ENCODE measurements around the gene TMEM131L.
"Not testable (repeated sequence)": the region's sequence is repeated elsewhere in the genome, so short reads cannot be mapped to it uniquely, and the experiment has no call there.

Gene TMEM131L

DNA sequence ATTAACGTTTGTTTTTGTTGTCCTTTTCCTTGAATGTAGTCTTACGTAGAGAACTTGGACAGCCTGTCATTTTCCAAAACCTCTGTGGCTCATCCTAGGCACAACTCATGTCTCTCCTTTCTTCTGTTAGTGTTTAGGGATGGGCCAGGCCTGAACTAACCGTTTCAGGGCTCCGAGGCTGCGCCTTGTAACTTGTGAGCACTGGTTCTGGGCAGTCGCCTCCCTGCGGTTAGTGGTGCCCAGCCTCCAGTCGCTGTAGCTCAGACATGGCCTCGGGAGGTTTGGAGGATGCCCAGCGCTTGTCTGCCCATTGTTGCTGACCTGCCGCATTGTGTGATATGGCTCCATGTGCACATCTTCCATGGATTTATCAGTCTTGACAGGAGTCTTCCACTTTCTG lies 32.8 kb downstream of the TMEM131L start:
- no peak for DNase-seq (ENCODE audit: low spot score)

DNA sequence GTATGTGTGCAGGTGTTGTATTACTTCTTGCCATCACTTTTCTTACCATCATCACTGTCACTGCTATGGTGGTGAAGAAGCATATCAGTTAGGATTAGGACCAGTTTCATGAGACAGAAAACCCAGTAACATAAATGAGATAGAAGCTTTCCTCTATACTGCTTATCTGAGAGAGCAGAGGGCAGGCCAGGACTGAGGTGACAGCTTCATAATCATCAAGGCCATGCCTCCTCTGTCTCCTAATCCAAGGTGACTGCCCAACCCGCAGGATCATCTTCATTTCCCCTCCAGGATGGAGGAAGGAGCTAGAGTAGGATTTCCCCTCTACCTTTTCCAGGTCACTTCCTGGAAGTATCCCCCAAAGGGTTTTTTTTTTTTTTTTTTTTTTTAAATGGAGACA lies 35.4 kb downstream of the TMEM131L start:
- DNase-seq (ENCODE audit: low spot score): no peak

DNA sequence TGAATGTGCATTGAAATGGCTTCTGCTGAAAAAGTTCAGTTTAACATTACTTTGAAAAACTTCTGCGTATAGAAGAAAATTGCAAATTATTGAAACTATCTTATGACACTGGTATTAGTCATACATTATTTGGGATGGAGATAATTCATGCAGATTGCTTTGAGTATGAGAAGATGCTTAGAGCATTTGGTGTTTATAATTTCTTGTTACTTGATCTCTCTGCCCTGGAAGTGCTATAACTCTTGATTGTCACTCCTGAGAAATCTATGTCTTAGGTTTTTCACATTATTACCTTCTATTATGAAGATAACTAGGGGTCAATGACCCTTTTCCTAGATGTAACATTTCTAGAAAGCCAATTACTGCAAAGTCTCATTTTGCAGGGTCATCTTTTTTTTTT lies 36.4 kb downstream of the TMEM131L start:
- no peak for DNase-seq (ENCODE audit: low spot score)

DNA sequence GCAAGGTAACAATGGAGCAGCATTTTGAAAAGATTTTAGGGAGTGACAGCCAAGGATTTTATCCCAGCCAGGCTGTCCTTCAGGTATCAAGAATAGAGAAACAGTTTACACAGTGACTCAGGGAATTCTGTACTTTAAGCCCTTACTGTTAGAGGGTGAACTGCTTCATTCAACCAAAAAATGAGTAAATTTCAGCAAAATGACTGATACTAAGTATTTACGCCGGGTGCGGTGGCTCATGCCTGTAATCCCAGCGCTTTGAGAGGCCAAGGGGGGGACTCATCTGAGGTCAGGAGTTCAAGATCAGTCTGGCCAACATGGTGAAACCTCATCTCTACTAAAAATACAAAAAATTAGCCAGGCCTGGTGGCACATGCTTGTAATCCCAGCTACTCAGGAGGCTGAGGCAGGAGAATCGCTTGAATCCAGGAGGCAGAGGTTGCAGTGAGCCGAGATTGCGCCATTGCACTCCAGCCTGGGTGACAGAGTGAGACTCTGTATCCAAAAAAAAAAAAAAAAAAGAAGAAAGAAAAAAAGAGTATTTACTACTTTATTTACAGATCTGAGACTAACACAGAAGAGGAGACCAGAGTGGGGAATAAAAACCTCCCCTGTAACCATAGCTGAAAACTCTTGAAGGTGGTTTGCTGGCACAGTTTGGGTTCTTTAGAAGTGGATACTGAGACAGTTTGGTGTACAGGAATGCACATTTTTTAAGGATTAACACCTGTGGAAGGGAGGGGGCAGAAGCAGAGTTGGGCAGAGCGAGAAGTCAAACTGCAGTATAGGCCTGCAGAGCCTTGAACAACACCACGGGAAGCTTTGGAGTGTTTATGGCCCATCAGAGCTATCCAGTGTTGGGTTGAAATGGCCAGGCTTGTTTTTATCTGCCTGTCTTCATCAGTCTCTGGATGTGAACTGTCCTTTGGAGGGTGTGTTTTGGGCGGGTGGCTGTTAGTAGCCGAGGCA lies 40.5 kb downstream of the TMEM131L start:
- DNase-seq (ENCODE audit: low spot score): no peak

DNA sequence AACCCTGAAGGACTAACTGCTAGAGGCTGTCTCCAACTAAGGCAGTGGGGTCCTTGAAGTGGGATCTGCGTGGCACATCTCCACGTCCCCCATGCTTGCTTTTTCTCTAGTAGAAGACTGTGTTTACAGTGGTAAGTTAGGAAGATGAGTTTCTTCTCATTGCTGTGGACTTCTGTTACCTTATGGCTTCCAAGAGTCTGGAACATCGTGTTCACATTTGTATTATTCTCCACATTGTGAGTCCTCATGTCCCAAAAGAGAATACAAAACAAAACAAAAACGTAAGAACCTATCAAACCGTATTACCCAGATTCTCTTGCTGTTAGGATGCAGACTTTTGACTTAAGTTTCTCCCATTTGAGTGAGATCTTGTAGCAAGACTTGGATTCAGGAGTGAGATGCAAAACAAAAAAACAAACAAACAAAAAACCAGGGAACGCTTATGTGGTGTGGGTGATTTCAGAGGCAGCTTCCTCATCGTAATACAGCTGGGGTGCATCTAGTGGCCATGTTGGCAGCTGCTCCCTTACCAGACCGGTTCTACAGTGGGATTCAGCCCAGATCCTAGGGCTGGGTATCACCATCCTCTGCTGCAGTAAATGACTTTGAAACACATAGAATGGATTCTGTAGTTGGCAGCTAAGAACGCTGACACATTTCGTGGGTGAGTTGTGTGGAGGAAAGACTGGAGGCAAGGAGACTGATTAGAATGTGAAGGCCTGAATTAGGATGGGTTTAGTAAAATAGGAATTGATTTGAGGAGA lies 41.3 kb downstream of the TMEM131L start:
- DNase-seq (ENCODE audit: low spot score): no peak

DNA sequence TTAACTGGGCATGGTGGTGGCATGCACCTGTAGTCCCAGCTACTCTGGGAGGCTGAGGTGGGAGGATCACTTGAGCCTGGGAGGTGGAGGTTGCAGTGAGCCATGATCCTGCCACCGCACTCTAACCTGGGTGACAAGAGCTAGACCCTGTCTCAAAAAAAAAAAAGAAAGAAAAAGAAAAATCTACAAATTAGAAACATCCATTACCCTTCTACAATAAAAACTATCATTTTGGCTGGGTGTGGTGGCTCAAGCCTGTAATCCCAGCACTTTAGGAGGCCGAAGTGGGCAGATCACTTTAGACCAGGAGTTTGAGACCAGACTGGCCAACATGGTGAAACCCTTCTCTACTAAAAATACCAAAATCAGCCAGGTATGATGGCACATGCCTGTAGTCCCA lies 43.1 kb downstream of the TMEM131L start:
- not testable (repeated sequence) for DNase-seq (ENCODE audit: low spot score)

DNA sequence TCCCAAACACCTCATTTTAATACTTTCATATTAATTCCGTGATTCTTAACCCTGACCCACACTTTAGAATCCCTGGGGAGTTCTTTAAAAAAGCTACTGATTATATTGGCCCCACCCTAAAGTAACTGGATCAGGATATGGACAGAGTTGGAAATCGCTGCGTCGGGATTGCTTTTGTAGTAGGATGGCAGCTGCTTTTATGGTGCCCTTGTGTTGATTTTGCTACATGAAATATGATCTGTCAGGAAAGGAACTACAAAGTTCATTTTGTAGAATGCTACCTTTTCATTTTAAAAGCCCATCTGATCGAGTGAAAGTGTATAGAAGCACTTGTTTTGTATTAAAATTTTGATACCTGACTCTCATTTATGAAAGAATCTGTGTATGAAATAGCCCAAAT lies 43.6 kb downstream of the TMEM131L start:
- DNase-seq (ENCODE audit: low spot score): no peak

DNA sequence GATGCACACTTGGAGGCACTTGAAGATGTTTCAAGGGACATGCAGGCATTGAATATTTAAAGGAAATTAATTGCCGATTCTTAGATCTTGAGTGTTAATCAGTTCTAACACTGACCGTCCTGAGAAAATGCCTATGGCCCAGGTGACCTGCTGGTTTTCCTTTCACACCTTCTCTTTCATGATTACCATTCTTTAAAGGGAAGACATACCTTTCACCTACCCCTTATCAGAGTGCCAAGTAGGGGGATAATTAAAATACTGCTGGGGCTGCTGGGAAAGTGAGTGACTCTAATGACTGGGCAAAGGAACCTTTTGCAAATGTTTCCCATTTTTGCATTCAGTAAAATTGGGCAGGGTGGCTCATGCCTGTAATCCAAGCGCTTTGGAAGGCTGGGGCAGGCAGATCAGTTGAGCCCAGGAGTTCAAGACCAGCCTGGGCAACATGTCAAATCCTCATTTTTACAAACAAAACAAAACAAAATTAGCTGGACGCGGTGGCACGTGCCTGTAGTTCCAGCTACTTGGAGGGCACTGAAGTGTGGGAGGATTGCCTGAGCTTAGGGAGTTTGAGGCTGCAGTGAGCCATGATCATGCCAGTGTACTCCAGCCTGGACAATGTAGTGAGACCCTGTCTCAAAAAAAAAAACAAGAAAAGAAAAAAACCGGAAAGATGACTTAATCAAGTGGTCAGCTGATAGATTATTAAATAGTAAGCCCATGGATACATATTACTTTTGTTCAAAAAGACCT lies 44.3 kb downstream of the TMEM131L start:
- no peak for DNase-seq (ENCODE audit: low spot score)

DNA sequence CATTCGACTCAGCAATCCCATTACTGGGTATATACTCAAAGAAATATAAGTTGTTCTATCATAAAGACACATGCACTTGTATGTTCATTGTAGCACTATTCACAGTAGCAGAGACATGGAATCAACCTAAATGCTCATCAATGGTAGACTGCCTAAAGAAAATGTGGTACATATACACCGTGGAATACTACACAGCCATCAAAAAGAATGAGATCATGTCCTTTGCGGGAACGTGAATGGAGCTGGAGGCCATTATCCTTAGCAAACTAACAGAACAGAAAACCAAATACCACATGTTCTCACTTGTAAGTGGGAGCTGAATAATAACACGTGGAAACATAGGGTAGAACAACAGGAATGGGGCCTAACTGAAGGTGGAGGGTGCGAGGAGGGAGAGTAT lies 44.9 kb downstream of the TMEM131L start:
- no peak for DNase-seq (ENCODE audit: low spot score)

DNA sequence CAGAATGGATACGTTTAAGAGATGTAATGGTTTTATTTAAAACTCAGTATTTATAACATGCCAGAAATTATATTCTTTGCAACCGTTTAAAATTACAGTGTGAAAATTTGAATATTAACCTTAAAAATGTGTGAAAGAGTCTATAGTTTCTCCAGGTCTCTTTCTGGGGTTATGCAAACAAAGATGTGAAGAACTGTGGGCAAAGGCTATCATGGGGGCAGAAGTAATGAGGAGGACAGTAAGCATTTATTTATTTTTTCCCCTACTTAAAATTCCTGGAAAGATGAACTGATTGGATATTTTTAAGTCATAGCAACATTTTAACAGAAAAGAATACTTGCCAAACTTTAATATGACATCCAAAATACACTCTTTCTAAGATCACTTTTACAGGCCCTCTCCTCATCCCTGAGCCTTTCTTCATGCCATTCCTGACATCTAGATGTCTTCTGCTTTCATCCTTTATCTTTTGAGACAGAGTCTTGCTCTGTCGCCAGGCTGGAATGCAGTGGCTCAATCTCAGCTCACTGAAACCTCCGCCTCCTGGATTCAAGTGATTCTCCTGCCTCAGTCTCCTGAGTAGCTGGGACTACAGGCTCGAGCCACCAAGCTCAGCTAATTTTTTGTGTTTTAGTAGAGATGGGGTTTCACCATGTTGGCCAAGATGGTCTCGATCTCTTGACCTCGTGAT lies 46.1 kb downstream of the TMEM131L start:
- no peak for DNase-seq (ENCODE audit: low spot score)

DNA sequence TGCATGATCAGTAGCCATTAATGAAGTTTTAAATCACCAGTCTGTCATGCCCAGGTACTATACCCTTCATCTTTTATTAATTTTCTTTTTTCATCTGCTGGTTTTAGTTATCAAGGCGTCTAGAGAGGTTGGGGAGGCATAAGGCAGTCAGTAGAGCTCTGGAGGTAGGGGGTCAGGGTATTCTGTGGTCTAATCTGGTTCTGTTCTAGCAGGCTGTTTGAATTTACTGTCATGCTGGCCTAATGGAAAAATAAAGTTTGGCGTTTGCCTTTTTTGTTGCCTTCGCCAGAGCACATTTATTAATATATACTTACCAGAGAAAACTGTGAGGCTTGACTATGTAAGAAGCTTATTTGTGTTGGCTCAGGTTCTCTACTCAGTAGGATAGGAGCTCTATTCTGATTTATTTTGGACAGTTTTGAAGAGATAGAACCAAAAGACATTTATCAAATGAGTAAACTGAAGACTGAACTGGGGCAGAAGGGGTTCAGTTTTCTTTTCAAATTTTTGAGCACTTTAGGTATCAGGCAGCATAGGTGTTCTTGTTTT lies 46.9 kb downstream of the TMEM131L start:
- DNase-seq (ENCODE audit: low spot score): no peak

DNA sequence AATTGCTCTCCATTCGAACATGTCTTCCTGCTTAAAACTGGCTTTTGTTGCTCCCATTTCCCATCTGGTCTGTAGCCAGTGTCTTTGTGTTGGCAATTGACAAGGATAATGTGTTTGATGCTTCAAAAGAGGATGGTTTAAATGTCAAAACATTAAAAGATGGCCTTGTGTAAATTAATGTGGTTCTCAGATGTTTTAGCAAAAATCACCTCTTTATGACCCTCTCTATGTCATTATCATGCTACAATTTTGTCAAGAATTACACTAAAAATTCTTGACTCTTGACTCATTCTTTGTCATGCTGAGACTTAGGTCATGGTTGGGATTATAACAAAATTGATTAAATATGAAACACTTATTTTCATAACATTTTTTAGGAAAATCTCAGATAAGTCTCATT lies 47.4 kb downstream of the TMEM131L start:
- DNase-seq (ENCODE audit: low spot score): no peak

DNA sequence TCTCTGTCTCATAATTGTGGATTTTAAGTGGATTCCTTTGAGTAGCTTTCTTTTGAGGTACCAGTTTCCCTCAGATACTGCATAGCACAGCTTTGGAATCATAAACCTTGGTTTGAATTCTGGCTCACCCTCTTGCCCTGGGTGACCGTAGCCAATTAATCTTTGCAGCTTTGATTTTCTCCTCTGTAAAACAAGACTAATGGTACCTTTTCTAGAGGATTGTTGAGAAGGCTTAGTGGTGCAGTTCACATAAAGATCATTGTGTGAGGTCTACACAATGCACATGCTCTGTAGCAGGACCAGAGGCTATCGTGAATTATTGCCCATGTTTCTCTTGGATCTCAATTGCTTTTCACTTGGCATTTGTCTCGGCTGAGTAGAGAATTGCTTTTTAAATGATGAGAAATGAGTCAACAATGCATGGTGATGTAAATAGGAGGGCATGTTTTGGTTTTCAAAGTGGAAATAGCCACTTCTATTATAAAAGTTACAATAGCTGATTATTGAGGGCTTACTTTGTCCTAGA lies 47.9 kb downstream of the TMEM131L start:
- DNase-seq (ENCODE audit: low spot score): no peak

DNA sequence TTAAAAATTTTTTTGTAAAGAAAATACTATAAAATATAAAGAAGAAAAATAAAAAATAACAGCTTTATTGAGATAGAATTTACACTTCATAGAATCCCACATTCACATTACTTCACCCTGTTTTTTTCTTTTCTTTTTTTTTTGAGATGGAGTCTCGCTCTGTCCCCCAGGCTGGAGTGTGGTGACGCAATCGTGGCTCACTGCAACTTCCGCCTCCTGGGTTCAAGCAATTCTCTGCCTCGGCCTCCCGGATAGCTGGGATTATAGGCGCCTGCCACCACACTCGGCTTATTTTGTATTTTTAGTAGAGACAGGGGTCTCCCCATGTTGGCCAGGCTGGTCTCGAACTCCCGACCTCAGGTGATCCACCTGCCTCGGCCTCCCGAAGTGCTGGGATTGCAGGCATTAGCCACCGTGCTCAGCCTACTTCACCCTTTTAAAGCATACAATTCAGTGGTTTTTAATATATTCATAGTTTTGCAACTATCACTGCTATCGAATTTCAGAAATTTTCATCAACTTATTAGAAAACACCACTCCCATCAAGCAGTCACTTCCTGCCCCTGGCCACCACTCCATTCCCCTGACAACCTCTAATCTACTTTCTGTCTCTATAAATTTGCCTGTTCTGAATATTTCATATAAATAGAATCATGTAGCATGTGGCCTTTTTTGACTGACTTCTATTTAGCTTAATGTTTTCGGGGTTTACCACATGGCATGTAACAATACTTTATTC lies 48.7 kb downstream of the TMEM131L start:
- no peak for DNase-seq (ENCODE audit: low spot score)

DNA sequence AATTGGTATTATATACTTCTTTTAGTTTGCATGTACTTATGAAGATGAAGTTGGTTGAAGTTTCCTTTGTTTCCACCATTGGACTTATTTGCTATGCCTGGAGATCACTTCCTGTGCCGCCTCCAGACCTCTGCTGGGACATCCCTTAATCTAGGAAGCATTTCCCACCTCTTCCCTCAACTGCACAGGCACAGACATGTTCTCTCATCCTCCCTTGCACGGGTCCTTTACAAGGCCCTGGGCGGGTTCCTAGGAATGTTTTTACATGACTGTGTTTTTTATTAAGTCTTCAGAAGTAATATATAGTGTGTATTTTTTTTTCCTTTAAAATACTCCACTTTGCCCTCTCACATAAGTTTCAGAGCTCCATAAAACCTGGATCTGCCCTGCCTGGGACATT lies 51.0 kb downstream of the TMEM131L start:
- no peak for DNase-seq (ENCODE audit: low spot score)

DNA sequence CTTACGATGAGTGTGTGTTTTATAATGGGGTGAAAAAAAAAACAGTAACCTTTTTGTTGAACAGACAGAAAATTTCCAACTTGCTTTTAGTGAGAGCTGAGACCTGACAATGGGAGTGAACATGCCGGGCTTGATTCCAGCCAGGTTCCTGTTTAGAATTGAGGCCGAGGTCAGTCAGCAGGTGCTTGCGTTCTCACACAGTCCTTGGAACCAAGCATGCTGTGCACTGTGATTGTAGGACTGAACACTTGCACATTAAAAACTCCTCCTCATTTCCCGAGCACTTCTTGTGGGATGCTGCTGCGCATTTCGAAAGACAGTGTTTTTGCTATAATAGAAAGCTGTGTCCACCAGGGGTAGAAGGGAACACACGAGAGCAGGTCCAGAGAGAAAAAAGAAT lies 51.8 kb downstream of the TMEM131L start:
- no peak for DNase-seq (ENCODE audit: low spot score)

DNA sequence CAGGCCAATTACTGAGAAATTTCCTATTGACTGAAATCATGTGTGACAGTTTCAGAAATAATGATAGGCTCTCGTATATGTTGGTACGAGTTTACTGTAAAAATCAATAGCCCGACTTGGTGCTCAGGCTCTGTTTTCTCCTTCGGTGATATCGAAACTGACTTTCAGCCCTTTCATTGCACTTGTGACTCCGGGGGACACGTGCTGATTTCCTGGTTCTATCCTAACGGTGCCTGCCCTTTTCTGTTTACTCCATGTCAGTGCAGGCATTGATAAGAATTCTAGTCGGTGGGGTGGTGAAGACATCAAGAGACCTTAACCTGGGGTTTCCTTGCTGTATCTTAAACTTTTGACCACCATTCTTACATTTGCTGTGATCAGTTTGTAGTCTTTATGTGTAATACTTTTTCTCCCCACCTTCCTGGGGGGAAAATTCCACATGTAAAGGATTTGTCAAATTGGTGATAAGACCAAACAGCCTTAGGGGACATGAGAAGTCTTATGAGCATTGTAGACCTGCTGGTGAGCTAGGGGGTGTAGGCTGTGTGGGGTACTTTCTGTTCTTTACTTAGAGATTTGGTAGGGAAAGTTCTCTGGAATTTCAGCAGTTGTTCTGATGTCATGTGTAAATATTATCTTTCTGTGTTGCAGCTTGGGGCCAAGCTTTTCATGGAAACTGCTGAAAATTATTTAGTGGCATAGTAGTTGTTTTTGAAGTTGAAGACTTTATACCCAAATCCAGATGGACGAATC lies 52.7 kb downstream of the TMEM131L start:
- DNase-seq (ENCODE audit: low spot score): no peak

DNA sequence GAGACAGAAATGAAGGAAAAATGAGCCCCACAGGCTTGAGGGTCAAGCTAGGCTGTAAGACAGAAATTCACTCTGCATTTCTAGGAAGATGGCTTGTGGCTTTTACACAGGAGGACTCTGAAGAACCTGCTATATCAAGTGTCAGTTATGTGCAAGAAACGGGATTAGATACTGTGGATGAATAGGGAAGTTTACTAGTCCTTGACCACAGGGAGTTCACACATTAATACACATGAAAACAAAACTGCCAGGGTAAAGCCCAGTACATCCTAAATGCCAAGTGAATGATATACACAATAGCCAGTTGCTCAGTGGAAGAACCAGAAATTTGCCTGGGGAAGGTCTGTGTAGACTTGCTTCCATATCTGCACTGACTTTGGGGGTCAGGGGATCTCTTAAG lies 53.5 kb downstream of the TMEM131L start:
- no peak for DNase-seq (ENCODE audit: low spot score)

DNA sequence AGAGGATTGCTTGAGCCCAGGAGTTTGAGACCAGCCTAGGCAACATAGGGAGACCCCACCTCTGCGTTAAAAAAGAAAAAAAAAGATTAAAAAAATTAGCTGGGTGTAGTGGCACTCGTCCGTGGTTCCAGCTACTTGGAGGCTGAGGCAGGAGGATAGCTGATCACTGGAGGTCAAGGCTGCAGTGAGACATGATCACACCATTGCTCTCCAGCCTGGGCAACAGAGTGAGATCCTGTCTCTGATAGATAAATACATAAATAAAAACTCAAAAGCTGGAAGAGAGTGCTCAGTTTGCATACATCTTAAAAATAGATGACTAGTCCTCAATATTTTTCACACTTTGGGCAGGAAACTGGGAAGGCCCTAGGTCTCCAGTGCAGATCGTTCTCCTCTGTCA lies 54.1 kb downstream of the TMEM131L start:
- DNase-seq (ENCODE audit: low spot score): no peak

DNA sequence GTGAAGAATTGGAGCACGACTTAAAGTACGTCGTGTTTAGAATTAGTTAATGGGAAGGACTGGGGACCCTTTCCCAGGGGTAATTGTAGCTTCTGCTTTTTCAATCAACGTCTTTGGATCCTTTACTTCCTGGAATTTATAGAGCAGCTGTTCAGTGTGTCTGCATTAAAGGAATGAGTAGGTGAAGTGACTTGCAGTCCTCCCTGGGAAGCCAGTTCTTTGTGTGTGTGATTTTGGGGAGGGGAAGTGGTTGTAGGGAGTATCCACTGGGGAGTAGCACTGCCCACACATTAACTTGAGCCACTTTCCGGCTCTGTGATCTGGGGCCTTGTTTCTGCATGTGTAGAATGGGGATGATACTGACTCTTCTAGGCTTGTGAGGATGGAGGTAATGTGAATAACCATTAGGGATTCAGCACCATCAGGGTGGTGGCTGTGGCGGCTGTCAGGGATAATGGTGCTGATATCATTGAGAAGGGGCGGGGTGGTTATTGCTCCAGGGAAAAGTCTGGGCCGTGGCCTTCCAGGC lies 54.7 kb downstream of the TMEM131L start:
- no peak for DNase-seq (ENCODE audit: low spot score)

All from cerebellar cortex (tissue), 1 donor.